ENCODE measurements around the gene SDS.
"Not testable (repeated sequence)": the region's sequence is repeated elsewhere in the genome, so short reads cannot be mapped to it uniquely, and the experiment has no call there.

Gene SDS

GRCh38 chr12:113359133-113359938, 44.4 kb downstream of the SDS start:
- no peak for TF ChIP-seq CTCF (IDR thresholded peaks at IDR 0.05)
- no peak for TF ChIP-seq ZFX (IDR thresholded peaks at IDR 0.05; ENCODE audit: borderline replicate concordance)
- H3K27ac ChIP-seq, result peak overlapping the region; percentile 49

- TF ChIP-seq ZFX (IDR thresholded peaks at IDR 0.05; ENCODE audit: borderline replicate concordance) (no peak), CTCF (IDR thresholded peaks at IDR 0.05) (0 out of 2 replicates have a peak, but pooled peaks have one; percentile 3)
- peak within 1 kb of the TSS; percentile 49 for H3K27ac ChIP-seq
Measured at GRCh38 chr12:113358381-113359132, 45.1 kb downstream of the SDS start, which contains the start of gene PLBD2. PLBD2 (plus strand) TSS chr12:113358587; CDS start chr12:113358601, 14 bp downstream.

- not testable (repeated sequence) for H3K27ac ChIP-seq
Measured at GRCh38 chr12:113354192-113354591, 49.5 kb downstream of the SDS start.

GRCh38 chr12:113351089-113351488, 52.6 kb downstream of the SDS start:
- H3K27ac ChIP-seq, result no peak overlapping the region
- TF ChIP-seq ZFX (IDR thresholded peaks at IDR 0.05; ENCODE audit: borderline replicate concordance), result no peak
- TF ChIP-seq CTCF (IDR thresholded peaks at IDR 0.05), result no peak

- H3K27ac ChIP-seq, result no peak overlapping the region
- no peak for TF ChIP-seq CTCF (IDR thresholded peaks at IDR 0.05)
- TF ChIP-seq ZFX (IDR thresholded peaks at IDR 0.05; ENCODE audit: borderline replicate concordance), result no peak
Measured at GRCh38 chr12:113348849-113349536, 54.7 kb downstream of the SDS start.

GRCh38 chr12:113347892-113348291, 55.8 kb downstream of the SDS start:
- TF ChIP-seq CTCF (IDR thresholded peaks at IDR 0.05), result no peak
- TF ChIP-seq ZFX (IDR thresholded peaks at IDR 0.05; ENCODE audit: borderline replicate concordance), result no peak

GRCh38 chr12:113347107-113347506, 56.6 kb downstream of the SDS start:
- no peak for TF ChIP-seq ZFX (IDR thresholded peaks at IDR 0.05; ENCODE audit: borderline replicate concordance)
- no peak for TF ChIP-seq CTCF (IDR thresholded peaks at IDR 0.05)
- H3K27ac ChIP-seq, result no peak overlapping the region

More at GRCh38 chr12:113347892-113348291, 55.8 kb downstream of the SDS start:
- H3K27ac ChIP-seq, result no peak overlapping the region

All from 22Rv1 (cell line).